Central memory CD4-positive, alpha-beta T cell (primary cell): ENCODE results near the gene PARD6B.
"Not testable (repeated sequence)": the region's sequence is repeated elsewhere in the genome, so short reads cannot be mapped to it uniquely, and the experiment has no call there.

ENCODE experiments used
- DNase-seq: peaks from one replicate; pipeline ENCODE4 v3.0.0; 2022

PARD6B gene

DNA sequence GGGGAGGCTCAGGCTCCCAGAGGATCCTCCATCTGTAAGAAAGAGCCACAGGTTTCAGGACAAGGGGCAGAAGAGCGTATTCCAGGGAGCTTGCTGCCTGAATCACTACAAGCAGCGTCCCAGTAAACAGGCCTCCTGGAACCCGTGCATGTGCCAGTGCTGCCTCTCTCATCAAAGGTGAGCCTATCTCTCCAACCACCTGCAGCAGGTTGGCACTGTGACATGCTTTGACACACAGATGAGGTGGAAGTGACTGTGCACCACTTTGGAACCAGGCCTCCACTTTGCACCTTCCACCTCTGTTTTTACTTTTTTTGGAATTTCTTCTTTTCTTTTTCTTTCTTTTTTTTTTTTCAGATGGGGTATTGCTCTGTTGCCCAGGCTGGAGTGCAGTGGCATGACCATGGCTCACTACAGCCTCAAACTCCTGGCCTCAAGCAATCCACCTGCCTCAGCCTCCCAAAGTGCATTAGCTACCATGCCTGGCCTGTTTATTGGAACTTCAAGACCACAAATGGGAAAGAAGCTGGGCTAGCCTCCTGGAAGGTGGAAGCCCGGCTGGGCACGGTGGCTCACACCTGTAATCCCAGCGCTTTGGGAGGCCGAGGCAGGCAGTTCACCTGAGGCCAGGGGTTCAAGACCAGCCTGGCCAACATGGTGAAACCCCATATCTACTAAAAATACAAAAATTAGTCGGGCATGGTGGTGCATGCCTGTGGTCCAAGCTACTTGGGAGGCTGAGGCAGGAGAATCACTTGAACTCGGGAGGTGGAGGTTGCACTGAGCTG, 27.5 kb upstream of the PARD6B start:
- DNase-seq = not testable (repeated sequence)

DNA sequence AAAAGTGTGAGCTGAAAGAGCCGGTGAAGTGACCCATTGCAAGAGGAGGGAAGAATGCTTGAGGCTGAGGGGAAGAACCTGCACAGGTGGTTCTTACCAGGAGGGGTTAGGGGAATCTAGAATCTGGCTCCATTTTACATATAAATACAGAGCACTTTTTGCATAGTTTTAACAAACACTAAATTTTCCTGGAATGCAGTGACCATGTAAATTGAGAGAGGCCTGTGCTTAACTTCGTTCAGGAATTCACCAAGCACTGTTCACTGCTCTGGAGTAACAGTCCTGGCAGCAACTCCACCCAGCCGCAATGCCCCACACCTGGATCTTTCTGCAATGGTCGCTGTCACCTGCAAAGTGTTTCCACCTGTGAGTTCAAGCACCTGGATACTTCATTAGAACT, 26.9 kb upstream of the PARD6B start:
- no peak for DNase-seq

DNA sequence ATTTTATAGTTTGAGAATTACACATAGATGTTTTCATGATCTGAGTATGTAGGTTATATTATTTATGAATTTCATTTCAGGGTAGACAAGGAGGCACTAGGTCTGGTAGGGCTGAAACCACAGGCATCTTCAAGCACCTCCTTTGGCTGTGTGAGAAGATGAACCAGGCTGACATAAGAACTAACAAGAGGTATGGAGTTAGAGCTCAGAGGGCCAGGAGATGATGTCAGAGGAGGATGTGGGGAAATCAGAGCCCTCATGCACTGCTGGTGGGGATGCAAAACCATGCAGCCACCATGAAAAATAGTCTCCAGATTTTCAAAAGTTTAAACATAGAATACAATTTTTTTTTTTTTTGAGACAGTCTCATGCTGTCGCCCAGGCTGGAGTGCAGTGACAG, 26.4 kb upstream of the PARD6B start:
- no peak for DNase-seq

DNA sequence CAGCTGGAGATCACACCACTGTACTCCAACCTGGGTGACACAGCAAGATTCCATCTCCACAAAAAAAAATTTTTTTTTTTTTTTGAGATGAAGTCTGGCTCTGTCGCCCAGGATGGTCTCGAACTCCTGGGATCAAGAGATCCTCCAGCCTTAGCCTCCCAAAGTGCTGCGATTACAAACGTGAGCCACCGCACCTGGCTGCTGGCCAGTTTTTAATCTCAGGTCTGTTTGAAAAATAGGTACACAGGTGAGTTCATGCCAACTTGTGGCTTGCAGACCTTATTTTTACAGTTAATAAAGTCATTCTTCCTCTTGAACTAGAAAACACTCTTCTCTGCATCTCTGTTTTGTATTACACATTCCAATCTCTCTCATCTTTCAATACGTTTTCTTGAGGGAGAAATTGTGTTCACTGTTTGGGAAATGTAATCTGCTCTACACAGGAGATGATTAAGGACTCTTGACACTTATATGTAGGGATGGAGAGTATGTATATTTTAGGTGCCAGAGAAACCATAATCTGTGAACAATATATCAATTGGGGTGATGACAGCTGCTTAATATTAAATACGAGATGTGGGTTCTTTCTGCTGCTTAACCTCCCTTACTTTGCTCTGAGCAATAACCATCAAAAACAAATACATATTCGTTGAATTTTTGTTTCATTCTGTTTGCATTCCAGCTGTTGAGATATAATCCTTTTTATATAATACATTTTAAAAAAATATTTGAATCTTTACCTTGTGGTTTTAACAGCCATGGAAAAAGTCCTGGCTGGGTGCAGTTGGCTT, 22.3 kb upstream of the PARD6B start:
- no peak for DNase-seq

DNA sequence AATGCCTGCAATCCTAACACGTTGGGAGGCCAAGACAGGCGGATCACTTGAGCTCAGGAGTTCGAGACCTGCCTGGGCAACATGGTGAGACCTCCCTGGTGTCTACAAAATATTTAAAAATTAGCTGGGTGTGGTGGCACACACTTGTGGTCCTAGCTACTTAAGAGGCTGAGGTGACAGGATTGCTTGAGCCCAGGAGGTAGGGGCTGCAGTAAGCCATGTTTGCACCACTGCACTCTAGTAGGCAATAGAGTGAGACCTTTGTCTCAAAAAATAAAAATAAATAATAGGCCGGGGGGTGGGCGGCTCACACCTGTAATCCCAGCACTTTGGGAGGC, 21.8 kb upstream of the PARD6B start:
- no peak for DNase-seq

- no peak for DNase-seq
Observed at GRCh38 chr20:50710492-50711063, 20.8 kb upstream of the PARD6B start.

DNA sequence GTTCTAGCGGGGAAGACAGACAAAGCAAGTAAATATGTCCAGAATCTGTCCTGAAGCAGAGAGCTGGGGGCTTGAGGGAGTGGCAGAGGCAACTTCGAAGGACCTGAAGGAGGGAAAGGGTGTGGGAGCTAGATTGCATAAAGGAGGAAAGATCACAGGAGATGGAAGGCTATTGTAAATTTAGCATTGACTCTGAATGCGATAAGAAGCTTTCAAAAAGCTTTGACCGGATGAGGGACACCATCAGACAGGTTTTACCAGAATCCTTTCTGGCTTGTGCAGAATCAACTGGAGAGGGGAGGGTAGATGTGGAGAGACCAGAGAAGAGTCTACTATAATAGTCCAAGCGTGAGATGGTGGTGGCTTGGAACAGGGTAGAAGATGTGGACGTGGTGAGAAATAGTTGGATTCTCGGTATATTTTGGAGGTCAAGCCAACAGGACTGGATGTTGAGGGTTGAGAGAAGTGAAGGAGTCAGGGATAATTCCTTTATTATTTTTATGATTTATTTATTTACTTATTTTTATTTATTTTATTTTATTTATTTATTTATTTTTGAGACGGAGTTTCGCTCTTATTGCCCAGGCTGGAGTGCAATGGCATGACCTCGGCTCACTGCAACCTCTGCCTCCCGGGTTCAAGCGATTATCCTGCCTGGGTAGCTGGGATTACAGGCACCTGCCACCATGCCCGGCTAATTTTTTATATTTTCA, 20.1 kb upstream of the PARD6B start:
- DNase-seq = no peak

DNA sequence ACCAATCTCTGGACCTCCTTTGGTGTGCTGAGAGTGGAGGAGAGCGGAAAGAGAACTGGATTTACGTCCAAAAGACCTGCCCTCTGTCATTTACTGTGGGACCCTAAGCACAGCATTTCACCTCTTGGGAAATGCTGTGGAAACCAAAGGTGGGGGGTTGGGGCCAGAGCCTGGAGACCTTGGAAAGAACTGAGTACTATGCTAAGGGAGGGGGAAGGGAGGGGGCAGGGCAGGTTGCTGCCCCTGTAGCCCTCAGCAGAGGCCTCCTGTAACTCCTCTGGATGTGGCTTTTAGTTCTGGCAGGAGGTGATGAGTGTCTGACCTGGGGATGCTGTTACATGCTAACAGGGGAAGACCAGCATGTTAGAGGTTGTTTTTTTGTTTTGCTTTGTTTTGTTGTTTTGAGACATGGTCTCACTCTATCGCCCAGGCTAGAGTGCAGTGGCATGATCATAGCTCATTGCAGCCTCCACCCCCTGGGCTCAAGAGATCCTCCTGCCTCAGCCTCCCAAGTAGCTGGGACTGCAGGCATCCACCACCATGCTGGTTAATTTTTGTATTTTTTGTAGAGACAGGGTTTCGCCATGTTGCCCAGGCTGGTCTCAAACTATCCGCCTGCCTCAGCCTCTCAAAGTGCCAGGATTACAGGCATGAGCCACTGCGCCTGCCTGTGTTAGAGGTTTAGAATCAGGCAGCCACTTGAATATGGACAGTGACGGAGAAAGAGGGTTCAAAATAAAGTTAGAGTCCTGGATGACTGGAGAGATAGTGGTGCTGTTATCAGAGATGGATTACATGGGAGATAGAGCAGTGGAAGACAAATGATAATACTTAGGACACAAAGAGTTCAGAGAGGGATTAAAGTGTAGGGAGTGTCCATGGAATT, 18.4 kb upstream of the PARD6B start:
- DNase-seq = no peak

- DNase-seq = no peak
Observed at GRCh38 chr20:50713657-50714101, 17.7 kb upstream of the PARD6B start.

GRCh38 chr20:50714426-50714825, 17.0 kb upstream of the PARD6B start:
- not testable (repeated sequence) for DNase-seq

DNA sequence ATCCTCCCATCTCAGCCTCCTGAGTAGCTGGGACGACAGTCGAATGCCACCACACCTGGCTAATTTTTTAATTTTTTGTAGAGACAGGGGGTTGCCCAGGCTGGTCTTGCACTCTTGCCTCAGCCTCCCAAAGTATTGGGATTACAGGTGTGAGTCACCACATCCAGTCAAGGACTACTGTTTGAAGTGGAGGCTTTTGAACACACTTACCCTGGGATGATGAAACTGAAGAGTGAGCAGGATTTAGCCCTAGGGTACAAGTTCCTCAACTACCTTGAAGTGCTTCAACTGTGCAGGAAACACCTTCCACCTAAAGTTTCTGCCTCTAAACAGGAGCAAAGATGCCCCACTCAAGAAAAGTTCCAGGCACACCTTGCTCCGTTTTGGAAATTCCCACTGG, 15.7 kb upstream of the PARD6B start:
- DNase-seq = no peak

DNA sequence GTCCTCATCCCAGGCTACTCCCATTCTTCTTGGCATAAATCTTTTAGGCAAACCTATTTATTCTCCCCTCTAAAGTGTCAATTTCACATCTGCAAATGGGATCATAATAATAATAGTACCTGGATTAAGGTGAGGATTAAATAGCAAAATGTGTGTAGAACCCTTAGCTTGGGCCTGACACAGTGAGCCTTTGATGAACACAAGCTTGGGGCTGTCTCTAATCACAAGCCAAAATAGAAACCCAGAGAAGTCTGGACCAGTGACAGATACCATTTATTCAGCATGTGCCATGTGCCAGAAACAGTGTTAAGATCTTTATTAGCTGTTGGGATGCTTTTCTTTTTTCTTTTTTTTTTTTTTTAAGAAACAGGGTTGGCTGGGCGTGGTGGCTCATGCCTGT, 14.9 kb upstream of the PARD6B start:
- no peak for DNase-seq

DNA sequence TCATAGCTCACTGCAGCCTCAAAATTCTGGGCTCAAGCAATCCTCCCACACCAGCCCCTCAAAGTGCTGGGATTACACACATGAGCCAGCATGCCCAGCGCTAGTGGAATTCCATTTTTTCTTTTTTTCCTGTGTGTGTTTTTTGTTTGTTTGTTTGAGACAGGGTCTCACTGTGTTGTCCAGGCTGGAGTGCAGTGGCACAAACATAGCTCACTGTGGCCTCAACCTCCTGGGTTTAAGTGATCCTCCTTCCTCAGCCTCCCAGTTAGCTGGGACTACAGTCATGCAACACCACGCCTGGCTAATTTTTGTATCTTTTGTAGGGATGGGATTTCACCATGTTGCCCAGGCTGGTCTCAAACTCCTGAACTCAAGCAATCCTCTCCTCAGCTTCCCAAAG, 14.1 kb upstream of the PARD6B start:
- DNase-seq = no peak

DNA sequence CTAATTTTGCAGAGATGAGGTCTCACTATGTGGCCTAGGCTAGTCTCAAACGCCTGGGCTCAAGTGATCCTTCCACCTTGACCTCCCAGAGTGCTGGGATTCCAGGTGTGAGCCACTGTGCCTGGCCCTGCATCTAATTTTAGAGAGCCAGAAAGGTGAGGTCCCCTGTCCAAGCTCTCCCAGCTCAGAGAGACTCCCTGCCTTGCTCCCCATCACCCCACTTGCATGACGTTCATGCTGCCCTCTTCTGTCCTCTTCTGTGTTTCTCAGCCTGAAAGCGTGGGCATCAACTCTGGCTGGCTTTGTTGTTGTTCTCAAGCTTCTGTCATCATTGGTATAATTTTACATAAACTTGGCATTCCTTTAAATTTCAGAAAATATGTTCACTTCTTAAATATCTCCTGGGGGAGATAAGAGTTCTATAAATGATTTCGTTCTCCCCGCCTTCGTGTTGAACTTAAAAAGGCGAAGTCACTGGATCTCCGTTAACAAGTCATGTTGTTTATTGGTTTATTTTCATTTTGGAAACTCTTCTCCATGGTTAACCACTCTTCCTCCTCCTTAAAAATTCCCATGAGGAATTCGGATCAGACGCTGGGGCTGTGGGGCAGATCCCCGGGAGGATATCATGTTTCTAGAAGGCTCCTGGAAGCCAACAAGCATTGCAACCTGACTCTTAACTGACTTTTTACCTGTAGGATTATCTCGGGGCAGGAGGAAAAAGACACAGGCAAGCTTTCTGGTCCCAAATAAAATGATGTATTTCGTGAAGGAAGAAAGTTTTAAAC, 13.2 kb upstream of the PARD6B start:
- DNase-seq = no peak

GRCh38 chr20:50719328-50719727, 12.1 kb upstream of the PARD6B start:
- no peak for DNase-seq

- DNase-seq = no peak
Observed at GRCh38 chr20:50720026-50720425, 11.4 kb upstream of the PARD6B start.

GRCh38 chr20:50720582-50720981, 10.8 kb upstream of the PARD6B start:
- no peak for DNase-seq

DNA sequence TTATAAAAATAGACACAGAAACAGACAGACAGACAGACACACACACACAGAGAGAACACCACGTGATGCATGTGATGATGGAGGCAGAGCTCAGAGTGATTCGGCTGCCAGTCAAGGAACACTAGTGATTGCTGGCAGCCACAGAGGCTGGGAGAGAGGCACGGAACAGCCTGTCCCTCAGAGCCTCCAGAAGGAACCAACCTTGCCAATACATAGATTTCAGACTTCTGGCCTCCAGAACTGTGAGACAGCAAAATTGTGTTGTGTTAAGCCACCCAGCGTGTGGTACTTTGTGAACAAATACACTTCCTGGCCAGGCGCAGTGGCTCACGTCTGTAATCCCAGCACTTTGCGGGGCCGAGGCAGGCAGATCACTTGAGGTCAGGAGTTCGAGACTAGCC, 9.5 kb upstream of the PARD6B start:
- no peak for DNase-seq

- DNase-seq = no peak
Observed at GRCh38 chr20:50722424-50723155, 8.8 kb upstream of the PARD6B start.

DNA sequence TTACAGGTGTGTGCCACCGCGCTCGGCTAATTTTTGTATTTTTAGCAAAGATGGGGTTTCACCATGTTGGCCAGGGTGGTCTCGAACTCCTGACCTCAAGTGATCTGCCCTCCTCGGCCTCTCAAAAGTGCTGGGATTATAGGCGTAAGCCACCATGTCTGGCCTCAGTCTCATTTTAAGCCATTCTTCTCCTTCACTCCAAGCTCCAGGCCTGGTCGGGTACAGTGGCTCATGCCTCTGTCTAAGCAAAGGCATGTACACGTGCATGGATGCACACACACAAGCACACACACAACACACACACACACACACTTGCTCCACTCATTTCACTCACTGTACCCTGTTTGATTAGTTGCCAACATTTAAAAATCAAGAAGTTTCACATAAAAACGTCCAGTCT, 7.7 kb upstream of the PARD6B start:
- no peak for DNase-seq
